Heart left ventricle (tissue), 16 donors: ENCODE data around the gene AFG3L2. TPM values are rescaled to one million over a fixed set of nuclear protein-coding genes. Genes with fewer than 3 reads are reported as not detected.

Experiments used
- ATAC-seq, 4 donors: fragments of 200-7000 bp; cut with Tn5 transposase; one replicate each; pipeline ENCODE4 v1.9.1; 2020 to 2022; ENCODE audit warnings: moderate library complexity in 4 of 4, mild to moderate bottlenecking in 3 of 4, moderate number of reproducible peaks in 1 of 4
- DNase-seq, 5 donors: peaks; one replicate each; pipeline ENCODE4 v3.0.0-alpha.2; 2020
- H3K27ac ChIP-seq, 12 donors: fragments of 200-600 bp; sonication (generic) in 4 of 12; one replicate each; pipeline versions ENCODE4 v1.5.0 to v1.8.0; 2016 to 2022; ENCODE audit warnings: mild to moderate bottlenecking in 2 of 12
- H3K27me3 ChIP-seq, 9 donors: fragments of 200-600 bp; sonication (generic) in 2 of 9; one replicate each; pipeline versions ENCODE4 v1.5.1 to v1.8.0; 2016 to 2022; ENCODE audit warnings: mild to moderate bottlenecking in 3 of 9
- H3K36me3 ChIP-seq, 9 donors: fragments of 200-600 bp; sonication (generic) in 2 of 9; one replicate each; pipeline versions ENCODE4 v1.5.0 to v1.8.0; 2018 to 2022; ENCODE audit warnings: mild to moderate bottlenecking in 2 of 9
- H3K4me1 ChIP-seq, 12 donors: fragments of 200-600 bp; sonication (generic) in 4 of 12; one replicate each; pipeline versions ENCODE4 v1.5.0 to v1.8.0; 2016 to 2022; ENCODE audit warnings: mild to moderate bottlenecking in 3 of 12
- H3K4me3 ChIP-seq, 12 donors: fragments of 200-600 bp; sonication (generic) in 4 of 12; one replicate each; pipeline versions ENCODE4 v1.5.0 to v1.8.0; 2017 to 2022; ENCODE audit warnings: mild to moderate bottlenecking in 9 of 12, moderate library complexity in 4 of 12
- H3K9me3 ChIP-seq, 12 donors: fragments of 200-600 bp; sonication (generic) in 4 of 12; one replicate each; pipeline versions ENCODE4 v1.5.0 to v1.8.0; 2016 to 2022; ENCODE audit warnings: mild to moderate bottlenecking in 1 of 12
- POLR2A ChIP-seq, 2 donors: fragments of 450-650 bp; IDR thresholded peaks; one replicate each; pipeline ENCODE4 v1.6.1; 2017; ENCODE audit warnings: antibody characterized with exemption in 2 of 2, mild to moderate bottlenecking in 2 of 2, moderate library complexity in 2 of 2
- WGBS, 4 donors: extraction: QIAGEN DNeasy Blood & Tissue Kit in 2 of 4; methylation state at CpG; one replicate each; pipeline versions ENCODE4 v1.1.5 to v1.1.7; 2013 to 2018; 5-methylcytosine and 5-hydroxymethylcytosine counted together
- intact Hi-C, 10 donors: fragments of 100-400 bp; cut with DNase I; formaldehyde crosslinking; loops; one replicate each; pipeline versions ENCODE4 v1.11.1 to v1.14.2; 2022
- polyA plus RNA-seq, 2 donors: library from polyadenylated mRNA; stranded (reverse); fragments of 200-250 nt; gene quantifications; one replicate each; pipeline ENCODE4 v1.2.3, GENCODE V29; 2013
- total RNA-seq, 9 donors: library from RNA; depleted of rRNA in 2 of 9; stranded (reverse); fragments of >200 nt in 2 of 9; fragmentation: NEBNext Ultra II Directional in 3 of 9; extraction: Animal tissue kit (Norgen Biotek cat#: 25700) in 3 of 9; gene quantifications; one replicate each; pipeline versions ENCODE4 v1.1.0 to v1.2.4, GENCODE V29; 2016 to 2023
- TF ChIP-seq, protein P1 (sequence below), 12 donors: fragments of 200-600 bp; sonication (generic) in 4 of 12; IDR thresholded peaks; one replicate each; pipeline versions ENCODE4 v1.5.0 to v1.8.0; 2018 to 2022; ENCODE audit warnings: antibody characterized with exemption in 12 of 12, mild to moderate bottlenecking in 5 of 12
- donor health status: ischemic (EF 13 %, LVEDD 7.1; RV severe dilation, severe dysfunction).
- donor health status: healthy with polysubstance abuse.
- donor health status: DM: no; HTN: yes; CAD: no.
- donor health status: DM: no; HTN: no; CAD: no.
- donor health status: ischemic (EF 25% LVEDD 6.9; RV normal size, moderate dysfunction).
- donor health status: ischemic (EF 25% LVEDD 5.7; RV mildly dilated, moderate dysfunction).
- donor health status: healthy.
- donor health status: DM: yes; HTN: yes; CAD: no.
- donor health status: ischemic (EF 35%, LVEDD 5.7; RV mildly dilated, moderate dysfunction).
- donor health status: nonischemic (EF 11% LVEDD 7.7; RV severe dilation, severe dysfunction).
- donor health status: DM: yes; HTN: yes; CAD: no.
- donor health status: PGD.
- donor health status: ischemic (EF 29% LVEDD 5.4; RV normal size, mild dysfunction).
- donor health status: nonischemic (EF 23%, LVEDD 6.1; RV moderate dilation, normal function).

The AFG3L2 gene
- total and polyA plus RNA-seq, 11 donors: 59.9 to 174 (median 138) TPM

GRCh38 chr18:12321333-12321732 is 55.7 kb downstream of the AFG3L2 start:
- Histone ChIP-seq H3K27me3 (no peaks in the 10 kb centered on the region), H3K9me3 (no peaks in the 10 kb centered on the region), H3K4me1 (peaks cover 0 to 45% (median 26%) of the 10 kb centered on the region in 12 donors), H3K36me3 (peaks cover 9 to 90% (median 64%) of the 10 kb centered on the region in 9 donors), H3K4me3 (no peak overlapping the region), H3K27ac (peak overlapping the region in 1 of 12 donors; percentile 38)
- TF ChIP-seq, protein P1, sequence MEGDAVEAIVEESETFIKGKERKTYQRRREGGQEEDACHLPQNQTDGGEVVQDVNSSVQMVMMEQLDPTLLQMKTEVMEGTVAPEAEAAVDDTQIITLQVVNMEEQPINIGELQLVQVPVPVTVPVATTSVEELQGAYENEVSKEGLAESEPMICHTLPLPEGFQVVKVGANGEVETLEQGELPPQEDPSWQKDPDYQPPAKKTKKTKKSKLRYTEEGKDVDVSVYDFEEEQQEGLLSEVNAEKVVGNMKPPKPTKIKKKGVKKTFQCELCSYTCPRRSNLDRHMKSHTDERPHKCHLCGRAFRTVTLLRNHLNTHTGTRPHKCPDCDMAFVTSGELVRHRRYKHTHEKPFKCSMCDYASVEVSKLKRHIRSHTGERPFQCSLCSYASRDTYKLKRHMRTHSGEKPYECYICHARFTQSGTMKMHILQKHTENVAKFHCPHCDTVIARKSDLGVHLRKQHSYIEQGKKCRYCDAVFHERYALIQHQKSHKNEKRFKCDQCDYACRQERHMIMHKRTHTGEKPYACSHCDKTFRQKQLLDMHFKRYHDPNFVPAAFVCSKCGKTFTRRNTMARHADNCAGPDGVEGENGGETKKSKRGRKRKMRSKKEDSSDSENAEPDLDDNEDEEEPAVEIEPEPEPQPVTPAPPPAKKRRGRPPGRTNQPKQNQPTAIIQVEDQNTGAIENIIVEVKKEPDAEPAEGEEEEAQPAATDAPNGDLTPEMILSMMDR (IDR thresholded peaks at IDR 0.05): no peak
- no peak for TF ChIP-seq POLR2A (IDR thresholded peaks at IDR 0.05)
- DNase-seq (no peak), ATAC-seq (no peak)
- 50 to 69% (median 55%) methylated on average over 4 of the region's 4 CpGs for WGBS, 4 donors
- intact Hi-C loops: loop anchor here in 4 of 10 donors (10.0 kb wide), 2 partner anchors 53 to 623 kb away; partner anchors contain the start of genes AFG3L2 (in 3 of the 4) and SEH1L (in 1 of the 4)

- peaks cover 0 to 67% (median 47%) of the 10 kb centered on the region in 12 donors for H3K4me1 ChIP-seq
- DNase-seq: no peak
- no peaks in the 10 kb centered on the region for H3K9me3 ChIP-seq
- H3K36me3 ChIP-seq: peaks cover 0 to 88% (median 52%) of the 10 kb centered on the region in 9 donors
- peak overlapping the region in 11 of 12 donors; percentile 52 to 84 (median 65) for H3K27ac ChIP-seq
- no peak for ATAC-seq
- no peak overlapping the region for H3K4me3 ChIP-seq
- H3K27me3 ChIP-seq: no peaks in the 10 kb centered on the region
- TF ChIP-seq, protein P1 (IDR thresholded peaks at IDR 0.05): no peak
- TF ChIP-seq POLR2A (IDR thresholded peaks at IDR 0.05): no peak
- 73 to 78% (median 76%) methylated on average over 5 of the region's 5 CpGs for WGBS, 4 donors
- intact Hi-C loops: loop anchor here in 2 of 10 donors (5.0 kb wide), 2 partner anchors 42 to 53 kb away; no protein-coding TSS in a partner anchor
Observed at GRCh38 chr18:12318857-12319256, 58.2 kb downstream of the AFG3L2 start.

- Histone ChIP-seq H3K9me3 (no peaks in the 10 kb centered on the region), H3K4me3 (no peak overlapping the region), H3K4me1 (peaks cover 0 to 72% (median 53%) of the 10 kb centered on the region in 12 donors), H3K27me3 (no peaks in the 10 kb centered on the region), H3K27ac (peak overlapping the region; percentile 41 to 84 (median 64)), H3K36me3 (peaks cover 0 to 88% (median 53%) of the 10 kb centered on the region in 9 donors)
- 16 to 37% (median 29%) methylated on average over 5 of the region's 5 CpGs for WGBS, 4 donors
- TF ChIP-seq POLR2A (IDR thresholded peaks at IDR 0.05): no peak
- TF ChIP-seq, protein P1 (IDR thresholded peaks at IDR 0.05): no peak
- peak; percentile 61 to 75 (median 68) for ATAC-seq
- intact Hi-C loops: loop anchor here in 2 of 10 donors (5.0 kb wide), 2 partner anchors 41 to 54 kb away; no protein-coding TSS in a partner anchor
- peak in 1 of 5 donors; percentile 51 for DNase-seq
Observed at GRCh38 chr18:12318334-12318697, 58.7 kb downstream of the AFG3L2 start.

GRCh38 chr18:12317664-12318333 is 59.2 kb downstream of the AFG3L2 start:
- peak; percentile 65 to 77 (median 76) for ATAC-seq
- peaks cover 0 to 84% (median 53%) of the 10 kb centered on the region in 9 donors for H3K36me3 ChIP-seq
- H3K27ac ChIP-seq: peak overlapping the region; percentile 41 to 84 (median 64)
- no peak overlapping the region for H3K4me3 ChIP-seq
- H3K4me1 ChIP-seq: peaks cover 0 to 67% (median 55%) of the 10 kb centered on the region in 12 donors
- WGBS, 4 donors: 32 to 42% (median 38%) methylated on average over 6 of the region's 6 CpGs
- intact Hi-C loops: loop anchor here in 2 of 10 donors (5.0 kb wide), 2 partner anchors 40 to 55 kb away; no protein-coding TSS in a partner anchor
- no peaks in the 10 kb centered on the region for H3K9me3 ChIP-seq
- no peak for TF ChIP-seq POLR2A (IDR thresholded peaks at IDR 0.05)
- TF ChIP-seq, protein P1 (IDR thresholded peaks at IDR 0.05): no peak
- H3K27me3 ChIP-seq: no peaks in the 10 kb centered on the region
- DNase-seq: peak in 1 of 5 donors; percentile 45
